ENCODE data around the gene TRAPPC2.

Gene TRAPPC2

GRCh38 chrX:13699183-13699826, 35.1 kb downstream of the TRAPPC2 start:
- Histone ChIP-seq H3K9me3 (ENCODE audit: control insufficient read depth, insufficient read depth, low read depth, low read length) (no peaks in the 10 kb centered on the region), H3K4me1 (ENCODE audit: control insufficient read depth, insufficient read depth, low read length) (peaks cover 31% of the 10 kb centered on the region), H3K27me3 (ENCODE audit: control insufficient read depth, insufficient read depth, low read length) (no peaks in the 10 kb centered on the region), H3K27ac (ENCODE audit: low read depth, low read length) (no peak overlapping the region), H3K36me3 (ENCODE audit: control insufficient read depth, insufficient read depth, low read length) (peaks cover 17% of the 10 kb centered on the region), H3K4me3 (ENCODE audit: low read depth, low read length) (no peak overlapping the region), H3K9ac (ENCODE audit: low read length) (no peak overlapping the region)

- Histone ChIP-seq H3K27ac (ENCODE audit: low read depth, low read length) (no peak overlapping the region), H3K36me3 (ENCODE audit: control insufficient read depth, insufficient read depth, low read length) (peaks cover 12% of the 10 kb centered on the region), H3K4me1 (ENCODE audit: control insufficient read depth, insufficient read depth, low read length) (peaks cover 39% of the 10 kb centered on the region), H3K27me3 (ENCODE audit: control insufficient read depth, insufficient read depth, low read length) (no peaks in the 10 kb centered on the region), H3K4me3 (ENCODE audit: low read depth, low read length) (no peak overlapping the region), H3K9me3 (ENCODE audit: control insufficient read depth, insufficient read depth, low read depth, low read length) (no peaks in the 10 kb centered on the region), H3K9ac (ENCODE audit: low read length) (no peak overlapping the region)
These were observed 36.0 kb downstream of the TRAPPC2 start for GRCh38 chrX:13698432-13698831.

- no peak overlapping the region for H3K4me3 ChIP-seq (ENCODE audit: low read depth, low read length)
- H3K27ac ChIP-seq (ENCODE audit: low read depth, low read length), result no peak overlapping the region
- no peak overlapping the region for H3K9ac ChIP-seq (ENCODE audit: low read length)
- no peaks in the 10 kb centered on the region for H3K27me3 ChIP-seq (ENCODE audit: control insufficient read depth, insufficient read depth, low read length)
- peaks cover 10% of the 10 kb centered on the region; the same call in 1 of the 2 replicates for H3K36me3 ChIP-seq (ENCODE audit: control insufficient read depth, insufficient read depth, low read length)
- peaks cover 44% of the 10 kb centered on the region for H3K4me1 ChIP-seq (ENCODE audit: control insufficient read depth, insufficient read depth, low read length)
- H3K9me3 ChIP-seq (ENCODE audit: control insufficient read depth, insufficient read depth, low read depth, low read length), result no peaks in the 10 kb centered on the region
These were observed 36.4 kb downstream of the TRAPPC2 start for GRCh38 chrX:13697976-13698375.

- Histone ChIP-seq H3K4me1 (ENCODE audit: control insufficient read depth, insufficient read depth, low read length) (peaks cover 49% of the 10 kb centered on the region), H3K9me3 (ENCODE audit: control insufficient read depth, insufficient read depth, low read depth, low read length) (no peaks in the 10 kb centered on the region), H3K4me3 (ENCODE audit: low read depth, low read length) (no peak overlapping the region), H3K36me3 (ENCODE audit: control insufficient read depth, insufficient read depth, low read length) (peaks cover 10% of the 10 kb centered on the region; the same call in 1 of the 2 replicates), H3K27me3 (ENCODE audit: control insufficient read depth, insufficient read depth, low read length) (no peaks in the 10 kb centered on the region), H3K9ac (ENCODE audit: low read length) (no peak overlapping the region), H3K27ac (ENCODE audit: low read depth, low read length) (no peak overlapping the region)
These were observed 37.0 kb downstream of the TRAPPC2 start for GRCh38 chrX:13697455-13697854.

- Histone ChIP-seq H3K4me1 (ENCODE audit: control insufficient read depth, insufficient read depth, low read length) (peaks cover 49% of the 10 kb centered on the region), H3K4me3 (ENCODE audit: low read depth, low read length) (no peak overlapping the region), H3K36me3 (ENCODE audit: control insufficient read depth, insufficient read depth, low read length) (peaks cover 7% of the 10 kb centered on the region; the same call in 1 of the 2 replicates), H3K9me3 (ENCODE audit: control insufficient read depth, insufficient read depth, low read depth, low read length) (no peaks in the 10 kb centered on the region), H3K9ac (ENCODE audit: low read length) (no peak overlapping the region), H3K27me3 (ENCODE audit: control insufficient read depth, insufficient read depth, low read length) (no peaks in the 10 kb centered on the region), H3K27ac (ENCODE audit: low read depth, low read length) (no peak overlapping the region)
These were observed 38.8 kb downstream of the TRAPPC2 start for GRCh38 chrX:13695601-13696115.

GRCh38 chrX:13694983-13695382, 39.4 kb downstream of the TRAPPC2 start:
- H3K4me1 ChIP-seq (ENCODE audit: control insufficient read depth, insufficient read depth, low read length), result peaks cover 54% of the 10 kb centered on the region
- H3K9ac ChIP-seq (ENCODE audit: low read length), result no peak overlapping the region
- H3K27me3 ChIP-seq (ENCODE audit: control insufficient read depth, insufficient read depth, low read length), result no peaks in the 10 kb centered on the region
- no peak overlapping the region for H3K27ac ChIP-seq (ENCODE audit: low read depth, low read length)
- H3K36me3 ChIP-seq (ENCODE audit: control insufficient read depth, insufficient read depth, low read length), result peaks cover 7% of the 10 kb centered on the region; the same call in 1 of the 2 replicates
- H3K4me3 ChIP-seq (ENCODE audit: low read depth, low read length), result no peak overlapping the region
- H3K9me3 ChIP-seq (ENCODE audit: control insufficient read depth, insufficient read depth, low read depth, low read length), result no peaks in the 10 kb centered on the region

- Histone ChIP-seq H3K9me3 (ENCODE audit: control insufficient read depth, insufficient read depth, low read depth, low read length) (no peaks in the 10 kb centered on the region), H3K9ac (ENCODE audit: low read length) (no peak overlapping the region), H3K4me3 (ENCODE audit: low read depth, low read length) (no peak overlapping the region), H3K4me1 (ENCODE audit: control insufficient read depth, insufficient read depth, low read length) (peaks cover 52% of the 10 kb centered on the region), H3K27me3 (ENCODE audit: control insufficient read depth, insufficient read depth, low read length) (no peaks in the 10 kb centered on the region), H3K27ac (ENCODE audit: low read depth, low read length) (no peak overlapping the region), H3K36me3 (ENCODE audit: control insufficient read depth, insufficient read depth, low read length) (peaks cover 7% of the 10 kb centered on the region; the same call in 1 of the 2 replicates)
These were observed 40.1 kb downstream of the TRAPPC2 start for GRCh38 chrX:13694359-13694758.

- Histone ChIP-seq H3K36me3 (ENCODE audit: control insufficient read depth, insufficient read depth, low read length) (peaks cover 7% of the 10 kb centered on the region; the same call in 1 of the 2 replicates), H3K9ac (ENCODE audit: low read length) (peak overlapping the region; percentile 6), H3K4me3 (ENCODE audit: low read depth, low read length) (peak overlapping the region; percentile 10; the same call in 1 of the 2 replicates), H3K4me1 (ENCODE audit: control insufficient read depth, insufficient read depth, low read length) (peaks cover 51% of the 10 kb centered on the region), H3K27ac (ENCODE audit: low read depth, low read length) (peak overlapping the region; percentile 1; the same call in 1 of the 2 replicates), H3K9me3 (ENCODE audit: control insufficient read depth, insufficient read depth, low read depth, low read length) (no peaks in the 10 kb centered on the region), H3K27me3 (ENCODE audit: control insufficient read depth, insufficient read depth, low read length) (peaks cover 3% of the 10 kb centered on the region)
These were observed 41.0 kb downstream of the TRAPPC2 start for GRCh38 chrX:13693341-13693961.

- Histone ChIP-seq H3K4me3 (ENCODE audit: low read depth, low read length) (peak overlapping the region; percentile 10; the same call in 1 of the 2 replicates), H3K9ac (ENCODE audit: low read length) (no peak overlapping the region), H3K27ac (ENCODE audit: low read depth, low read length) (no peak overlapping the region; the same call in 1 of the 2 replicates), H3K9me3 (ENCODE audit: control insufficient read depth, insufficient read depth, low read depth, low read length) (no peaks in the 10 kb centered on the region), H3K36me3 (ENCODE audit: control insufficient read depth, insufficient read depth, low read length) (peaks cover 7% of the 10 kb centered on the region; the same call in 1 of the 2 replicates), H3K4me1 (ENCODE audit: control insufficient read depth, insufficient read depth, low read length) (peaks cover 45% of the 10 kb centered on the region), H3K27me3 (ENCODE audit: control insufficient read depth, insufficient read depth, low read length) (peaks cover 10% of the 10 kb centered on the region)
These were observed 41.6 kb downstream of the TRAPPC2 start for GRCh38 chrX:13692771-13693231.

GRCh38 chrX:13691841-13692371, 42.5 kb downstream of the TRAPPC2 start:
- Histone ChIP-seq H3K36me3 (ENCODE audit: control insufficient read depth, insufficient read depth, low read length) (peaks cover 4% of the 10 kb centered on the region; the same call in 1 of the 2 replicates), H3K4me1 (ENCODE audit: control insufficient read depth, insufficient read depth, low read length) (peaks cover 41% of the 10 kb centered on the region), H3K9me3 (ENCODE audit: control insufficient read depth, insufficient read depth, low read depth, low read length) (no peaks in the 10 kb centered on the region), H3K27ac (ENCODE audit: low read depth, low read length) (no peak overlapping the region), H3K9ac (ENCODE audit: low read length) (no peak overlapping the region), H3K27me3 (ENCODE audit: control insufficient read depth, insufficient read depth, low read length) (peaks cover 19% of the 10 kb centered on the region), H3K4me3 (ENCODE audit: low read depth, low read length) (no peak overlapping the region)

- no peak overlapping the region for H3K27ac ChIP-seq (ENCODE audit: low read depth, low read length)
- no peak overlapping the region for H3K9ac ChIP-seq (ENCODE audit: low read length)
- peaks cover 19% of the 10 kb centered on the region for H3K27me3 ChIP-seq (ENCODE audit: control insufficient read depth, insufficient read depth, low read length)
- peak overlapping the region; percentile 94 for H3K4me3 ChIP-seq (ENCODE audit: low read depth, low read length)
- H3K36me3 ChIP-seq (ENCODE audit: control insufficient read depth, insufficient read depth, low read length), result peaks cover 3% of the 10 kb centered on the region; the same call in 1 of the 2 replicates
- peaks cover 41% of the 10 kb centered on the region for H3K4me1 ChIP-seq (ENCODE audit: control insufficient read depth, insufficient read depth, low read length)
- no peaks in the 10 kb centered on the region for H3K9me3 ChIP-seq (ENCODE audit: control insufficient read depth, insufficient read depth, low read depth, low read length)
These were observed 43.6 kb downstream of the TRAPPC2 start for GRCh38 chrX:13690836-13691235.

Data from HUES6 (cell line).